Eye (tissue), 1 donor: ENCODE results near the gene S1PR1.
"Not testable (repeated sequence)": the region's sequence is repeated elsewhere in the genome, so short reads cannot be mapped to it uniquely, and the experiment has no call there.

Experiments
- DNase-seq: peaks from one replicate; pipeline ENCODE4 v3.0.0-alpha.2; 2015

Gene S1PR1

GRCh38 chr1:101220906-101221305 lies 15.9 kb upstream of the S1PR1 start:
- no peak for DNase-seq

GRCh38 chr1:101221945-101222429 lies 14.8 kb upstream of the S1PR1 start:
- no peak for DNase-seq

DNA sequence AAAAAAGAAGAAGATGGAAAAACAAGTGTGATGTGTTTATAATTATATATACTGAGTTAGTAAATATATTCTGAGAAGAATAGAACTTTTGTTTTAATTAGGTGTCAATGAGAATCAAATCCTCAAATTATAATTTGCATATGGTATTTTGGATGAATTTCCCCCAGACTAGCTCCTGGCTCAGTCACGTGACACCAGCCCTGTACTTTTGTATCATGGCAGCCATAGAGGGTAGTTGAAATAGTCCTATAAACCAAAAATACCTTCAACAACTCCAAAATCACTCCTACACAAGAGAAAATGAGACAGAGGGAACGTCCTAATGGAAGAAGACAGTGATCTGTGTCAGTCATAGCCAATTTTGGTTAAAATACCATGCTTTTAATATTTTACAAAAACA lies 9.0 kb upstream of the S1PR1 start:
- DNase-seq, result no peak

DNA sequence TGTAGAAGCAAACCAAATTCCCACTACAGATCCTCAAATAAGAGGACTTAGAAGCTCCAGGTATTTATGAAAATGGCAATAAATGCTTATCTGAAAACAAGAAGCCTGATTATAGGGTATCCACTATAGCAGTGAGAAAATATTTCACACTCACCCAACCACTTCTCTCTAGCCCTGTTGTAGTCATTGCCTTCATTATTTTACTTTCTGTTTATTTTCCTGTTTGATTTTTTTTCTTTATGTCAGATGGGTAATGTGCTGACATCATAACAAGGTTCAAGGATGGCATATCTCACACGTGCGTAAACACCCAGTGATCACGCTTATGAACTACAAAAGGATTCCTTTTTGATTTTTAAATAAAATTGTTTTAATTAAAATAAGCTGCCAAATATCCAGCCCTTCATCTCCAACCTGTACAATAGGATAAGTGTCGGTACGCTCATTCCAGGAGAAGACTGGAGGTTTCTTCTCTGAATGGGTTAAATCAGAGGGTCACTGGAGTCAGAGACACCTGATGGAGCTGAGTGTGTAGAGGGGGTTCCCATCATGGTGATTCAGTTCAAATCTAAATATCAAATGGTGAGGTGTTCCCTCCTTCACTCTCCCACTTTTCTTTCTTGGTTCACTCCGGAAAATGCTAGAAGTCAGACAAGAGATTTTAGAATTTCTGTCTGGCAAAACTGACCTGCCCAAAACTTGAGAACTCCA lies 8.2 kb upstream of the S1PR1 start:
- DNase-seq, result no peak

GRCh38 chr1:101232182-101232581 lies 4.6 kb upstream of the S1PR1 start:
- not testable (repeated sequence) for DNase-seq

DNA sequence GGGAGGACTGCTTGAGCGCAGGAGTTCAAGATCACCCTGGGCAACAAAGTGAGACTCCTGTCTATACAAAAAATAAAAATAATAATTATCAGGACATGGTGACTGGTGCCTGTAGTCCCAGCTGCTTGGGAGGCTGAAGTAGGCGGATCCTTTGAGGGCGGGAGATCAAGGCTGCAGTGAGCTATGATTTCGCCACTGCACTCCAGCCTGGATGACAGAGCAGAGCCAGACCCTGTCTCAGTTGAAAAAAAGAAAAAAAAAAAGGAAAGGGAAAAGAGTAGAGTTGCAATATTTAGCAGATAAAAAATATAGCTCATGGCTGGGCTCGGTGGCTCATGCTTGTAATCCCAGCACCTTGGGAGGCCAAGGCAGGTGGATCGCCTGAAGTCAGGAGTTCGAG lies 3.3 kb upstream of the S1PR1 start:
- no peak for DNase-seq

- no peak for DNase-seq
Measured at GRCh38 chr1:101235216-101235695, 1.6 kb upstream of the S1PR1 start.

GRCh38 chr1:101235696-101236515 lies 913 bp upstream of the S1PR1 start:
- DNase-seq, result peak; percentile 91

DNA sequence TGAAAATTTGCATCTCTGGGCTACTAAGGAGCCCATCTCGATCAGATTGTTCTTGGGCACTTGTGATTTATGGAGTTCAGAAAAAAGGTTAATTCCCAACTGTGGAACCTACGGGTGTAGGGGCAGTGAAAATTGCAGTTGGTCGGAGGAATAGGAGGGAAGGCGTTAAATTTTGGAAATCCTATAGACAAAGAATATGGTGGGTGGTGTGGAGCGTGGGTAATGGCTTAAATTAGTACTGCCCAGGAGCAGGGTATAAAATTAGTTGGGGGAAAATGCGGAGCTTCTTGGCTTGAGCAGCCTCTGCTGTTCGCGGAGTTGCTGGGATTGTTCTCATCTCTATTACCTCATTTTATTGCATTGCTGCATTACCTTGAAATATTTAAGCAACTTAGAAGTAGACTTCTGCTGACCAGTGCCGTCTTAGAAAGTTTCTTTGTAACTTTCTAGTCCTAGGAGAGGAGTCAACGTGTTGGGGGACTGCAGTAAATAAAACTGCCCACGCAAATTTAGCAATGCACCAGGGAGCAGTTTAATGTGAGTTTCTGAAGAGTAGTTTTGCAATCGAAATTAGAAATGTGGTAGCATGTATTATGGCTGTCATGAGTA lies 514 bp downstream of the S1PR1 start:
- DNase-seq, result peak; percentile 77

DNA sequence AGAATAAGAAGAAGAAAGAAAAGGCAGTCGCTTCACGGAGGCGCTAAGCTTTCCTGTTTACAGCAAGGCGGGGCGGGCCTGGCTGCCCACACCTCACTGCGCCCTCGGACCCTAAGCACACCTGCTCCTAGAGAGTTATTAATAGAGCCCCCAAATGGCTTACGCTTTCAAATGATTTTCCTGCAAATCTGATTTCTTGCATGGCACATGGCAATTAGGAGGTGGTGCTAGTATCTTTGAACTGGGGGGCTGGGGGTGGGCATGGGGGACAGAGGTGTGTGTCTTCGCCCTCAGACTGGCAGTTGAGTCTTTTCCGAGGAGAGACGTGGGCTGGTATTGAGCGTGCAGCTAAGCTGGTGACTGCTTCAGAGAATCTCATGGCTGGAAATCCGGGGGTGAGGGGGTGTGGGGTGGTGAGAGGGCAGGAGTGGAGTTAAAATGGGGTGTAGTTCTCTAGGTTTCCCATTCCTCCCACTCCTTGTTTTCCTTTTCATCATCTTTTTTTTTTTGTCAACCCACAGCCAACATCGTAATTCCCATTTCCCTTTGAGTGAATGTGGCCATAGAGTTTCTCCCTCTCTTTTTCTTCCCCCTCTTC lies 1.3 kb downstream of the S1PR1 start:
- DNase-seq, result peak; percentile 39

GRCh38 chr1:101238681-101239094 lies 1.9 kb downstream of the S1PR1 start:
- DNase-seq, result peak; percentile 92

DNA sequence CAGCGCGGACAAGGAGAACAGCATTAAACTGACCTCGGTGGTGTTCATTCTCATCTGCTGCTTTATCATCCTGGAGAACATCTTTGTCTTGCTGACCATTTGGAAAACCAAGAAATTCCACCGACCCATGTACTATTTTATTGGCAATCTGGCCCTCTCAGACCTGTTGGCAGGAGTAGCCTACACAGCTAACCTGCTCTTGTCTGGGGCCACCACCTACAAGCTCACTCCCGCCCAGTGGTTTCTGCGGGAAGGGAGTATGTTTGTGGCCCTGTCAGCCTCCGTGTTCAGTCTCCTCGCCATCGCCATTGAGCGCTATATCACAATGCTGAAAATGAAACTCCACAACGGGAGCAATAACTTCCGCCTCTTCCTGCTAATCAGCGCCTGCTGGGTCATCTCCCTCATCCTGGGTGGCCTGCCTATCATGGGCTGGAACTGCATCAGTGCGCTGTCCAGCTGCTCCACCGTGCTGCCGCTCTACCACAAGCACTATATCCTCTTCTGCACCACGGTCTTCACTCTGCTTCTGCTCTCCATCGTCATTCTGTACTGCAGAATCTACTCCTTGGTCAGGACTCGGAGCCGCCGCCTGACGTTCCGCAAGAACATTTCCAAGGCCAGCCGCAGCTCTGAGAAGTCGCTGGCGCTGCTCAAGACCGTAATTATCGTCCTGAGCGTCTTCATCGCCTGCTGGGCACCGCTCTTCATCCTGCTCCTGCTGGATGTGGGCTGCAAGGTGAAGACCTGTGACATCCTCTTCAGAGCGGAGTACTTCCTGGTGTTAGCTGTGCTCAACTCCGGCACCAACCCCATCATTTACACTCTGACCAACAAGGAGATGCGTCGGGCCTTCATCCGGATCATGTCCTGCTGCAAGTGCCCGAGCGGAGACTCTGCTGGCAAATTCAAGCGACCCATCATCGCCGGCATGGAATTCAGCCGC lies 2.5 kb downstream of the S1PR1 start:
- no peak for DNase-seq

- no peak for DNase-seq
Measured at GRCh38 chr1:101240041-101240430, 3.2 kb downstream of the S1PR1 start.

DNA sequence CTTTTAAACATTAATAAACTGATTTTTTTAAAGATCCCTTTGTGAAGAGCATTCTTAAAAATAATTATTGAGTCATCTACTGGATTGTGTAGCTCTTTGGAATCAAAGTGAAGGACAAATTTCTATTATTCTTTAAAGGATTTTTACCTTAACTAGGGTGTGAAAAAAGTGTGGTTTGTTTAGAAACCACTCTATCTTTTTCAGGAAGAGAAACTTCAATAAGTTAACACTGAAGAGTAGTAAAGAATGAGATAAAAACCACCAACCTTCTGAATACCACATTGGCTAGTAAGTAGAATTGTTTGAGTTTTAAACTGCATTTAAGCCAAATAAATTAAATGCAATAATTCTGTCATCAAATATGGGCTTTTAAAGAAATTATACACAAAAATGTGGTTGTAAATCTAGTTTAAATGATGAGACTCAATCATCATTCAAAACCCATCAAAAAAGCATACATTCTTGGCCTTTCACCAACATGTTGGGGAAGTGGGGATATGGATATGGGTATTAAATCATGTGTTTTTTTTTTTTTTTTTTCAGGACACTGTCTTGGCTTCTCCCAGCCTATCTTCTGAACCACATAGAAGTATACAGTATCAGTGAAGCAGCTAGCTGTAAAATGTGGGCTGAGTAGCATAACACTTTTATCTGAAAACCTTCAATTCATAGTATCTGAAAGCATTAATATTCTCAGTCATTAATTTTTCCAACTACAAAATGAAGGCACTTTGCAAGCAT lies 4.8 kb downstream of the S1PR1 start:
- no peak for DNase-seq

- no peak for DNase-seq
Measured at GRCh38 chr1:101242324-101243050, 5.7 kb downstream of the S1PR1 start.

DNA sequence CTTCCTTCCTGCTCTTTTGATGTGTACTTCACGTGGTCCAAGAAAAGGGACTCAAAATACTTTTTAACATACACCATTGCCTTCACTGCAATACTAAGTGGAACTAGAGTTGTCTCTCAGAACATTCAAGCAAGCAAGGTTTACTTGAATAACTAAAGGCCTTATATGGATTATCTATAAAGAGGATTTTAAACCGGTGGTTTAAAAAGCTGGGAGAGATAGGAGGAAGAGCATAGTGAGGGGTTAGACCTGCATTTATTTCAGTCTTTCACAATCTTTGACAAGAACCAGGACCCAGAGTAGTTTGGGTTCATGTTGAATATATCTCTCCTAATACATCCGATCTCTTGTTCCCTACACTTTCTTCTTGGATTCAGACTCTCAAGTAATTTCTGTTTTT lies 6.9 kb downstream of the S1PR1 start:
- DNase-seq, result no peak

- DNase-seq, result no peak
Measured at GRCh38 chr1:101244842-101245241, 8.0 kb downstream of the S1PR1 start.

- DNase-seq, result no peak
Measured at GRCh38 chr1:101245246-101245927, 8.6 kb downstream of the S1PR1 start.

- DNase-seq, result no peak
Measured at GRCh38 chr1:101247404-101248287, 10.8 kb downstream of the S1PR1 start.
